SJSA1 (cell line): ENCODE data around the gene NR1H2. TPM values are rescaled to one million over a fixed set of nuclear protein-coding genes. Genes with fewer than 3 reads are reported as not detected.

Source experiments
- DNase-seq, 2 experiments: peaks; one replicate each; pipeline ENCODE4 v3.0.0-alpha.2; 2015 to 2020; ENCODE audit warnings: low spot score in 2 of 2, low read depth in 1 of 2
- H3K27ac ChIP-seq: fragments of 250-450 bp; sonication (Bioruptor Pico); 2 replicates; pipeline ENCODE4 v1.5.1; 2020; ENCODE audit warnings: mild to moderate bottlenecking, moderate library complexity
- H3K27me3 ChIP-seq: fragments of 250-450 bp; sonication (Bioruptor Pico); replicated peaks from 2 replicates; pipeline ENCODE4 v1.5.1; 2020; ENCODE audit warnings: mild to moderate bottlenecking, moderate library complexity
- H3K36me3 ChIP-seq: fragments of 250-450 bp; sonication (Bioruptor Pico); 2 replicates; pipeline ENCODE4 v1.5.1; 2020; ENCODE audit warnings: mild to moderate bottlenecking
- H3K4me1 ChIP-seq: fragments of 250-450 bp; sonication (Bioruptor Pico); replicated peaks from 2 replicates; pipeline ENCODE4 v1.6.1; 2021; ENCODE audit warnings: mild to moderate bottlenecking
- H3K4me3 ChIP-seq: fragments of 250-450 bp; sonication (Bioruptor Pico); 2 replicates; pipeline ENCODE4 v1.5.1; 2020; ENCODE audit warnings: mild to moderate bottlenecking
- H3K9me3 ChIP-seq: fragments of 250-450 bp; sonication (Bioruptor Pico); replicated peaks from 2 replicates; pipeline ENCODE4 v1.5.1; 2020; ENCODE audit warnings: mild to moderate bottlenecking
- total RNA-seq: library from RNA; depleted of rRNA; stranded (reverse); fragments of >200 nt; shearing (Covaris generic); gene quantifications from 2 replicates; pipeline ENCODE4 v1.2.3, GENCODE V29; 2014

Gene NR1H2
- total RNA-seq, 1 experiment from 2014 or later = 45.5 TPM

- no peak for DNase-seq
- Histone ChIP-seq H3K36me3 (no peaks in the 10 kb centered on the region), H3K4me1 (no peaks in the 10 kb centered on the region), H3K27ac (no peak overlapping the region), H3K27me3 (peaks cover 32% of the 10 kb centered on the region), H3K4me3 (no peak overlapping the region), H3K9me3 (no peaks in the 10 kb centered on the region)
These were observed 44.6 kb downstream of the NR1H2 start for GRCh38 chr19:50420808-50421207.

GRCh38 chr19:50422397-50423278, 46.4 kb downstream of the NR1H2 start:
- Histone ChIP-seq H3K27me3 (peaks cover 36% of the 10 kb centered on the region), H3K27ac (no peak overlapping the region), H3K4me3 (no peak overlapping the region), H3K4me1 (no peaks in the 10 kb centered on the region), H3K36me3 (no peaks in the 10 kb centered on the region), H3K9me3 (no peaks in the 10 kb centered on the region)
- DNase-seq = no peak

- Histone ChIP-seq H3K4me3 (no peak overlapping the region), H3K27ac (no peak overlapping the region), H3K36me3 (no peaks in the 10 kb centered on the region), H3K4me1 (no peaks in the 10 kb centered on the region), H3K9me3 (no peaks in the 10 kb centered on the region), H3K27me3 (peaks cover 35% of the 10 kb centered on the region)
- DNase-seq = no peak
These were observed 47.2 kb downstream of the NR1H2 start for GRCh38 chr19:50423279-50424113.

- Histone ChIP-seq H3K4me1 (no peaks in the 10 kb centered on the region), H3K9me3 (no peaks in the 10 kb centered on the region), H3K36me3 (no peaks in the 10 kb centered on the region), H3K27ac (no peak overlapping the region), H3K4me3 (no peak overlapping the region), H3K27me3 (peaks cover 31% of the 10 kb centered on the region)
- DNase-seq = no peak
These were observed 49.3 kb downstream of the NR1H2 start for GRCh38 chr19:50425581-50425980.

GRCh38 chr19:50427318-50427925, 51.2 kb downstream of the NR1H2 start:
- Histone ChIP-seq H3K36me3 (no peaks in the 10 kb centered on the region), H3K9me3 (no peaks in the 10 kb centered on the region), H3K4me1 (peaks cover 4% of the 10 kb centered on the region; the same call in 1 of the 2 replicates), H3K27ac (no peak overlapping the region), H3K4me3 (no peak overlapping the region), H3K27me3 (peaks cover 37% of the 10 kb centered on the region)
- DNase-seq = no peak

- Histone ChIP-seq H3K27me3 (peaks cover 42% of the 10 kb centered on the region), H3K27ac (no peak overlapping the region), H3K4me1 (peaks cover 4% of the 10 kb centered on the region; the same call in 1 of the 2 replicates), H3K4me3 (no peak overlapping the region), H3K36me3 (no peaks in the 10 kb centered on the region), H3K9me3 (no peaks in the 10 kb centered on the region)
- DNase-seq = no peak
These were observed 51.8 kb downstream of the NR1H2 start for GRCh38 chr19:50427997-50428425.

- Histone ChIP-seq H3K9me3 (no peaks in the 10 kb centered on the region), H3K4me3 (no peak overlapping the region), H3K27me3 (peaks cover 50% of the 10 kb centered on the region), H3K27ac (no peak overlapping the region), H3K36me3 (no peaks in the 10 kb centered on the region), H3K4me1 (peaks cover 4% of the 10 kb centered on the region; the same call in 1 of the 2 replicates)
- DNase-seq = no peak
These were observed 52.7 kb downstream of the NR1H2 start for GRCh38 chr19:50428772-50429463.

- Histone ChIP-seq H3K27ac (no peak overlapping the region), H3K27me3 (peaks cover 65% of the 10 kb centered on the region), H3K4me1 (peaks cover 4% of the 10 kb centered on the region; the same call in 1 of the 2 replicates), H3K4me3 (no peak overlapping the region), H3K9me3 (no peaks in the 10 kb centered on the region), H3K36me3 (no peaks in the 10 kb centered on the region)
- no peak for DNase-seq
These were observed 54.7 kb downstream of the NR1H2 start for GRCh38 chr19:50430888-50431342.

GRCh38 chr19:50431343-50432220, 55.3 kb downstream of the NR1H2 start:
- peak overlapping the region; percentile 22 for H3K4me3 ChIP-seq
- no peaks in the 10 kb centered on the region for H3K36me3 ChIP-seq
- peaks cover 4% of the 10 kb centered on the region; the same call in 1 of the 2 replicates for H3K4me1 ChIP-seq
- H3K27me3 ChIP-seq = peaks cover 68% of the 10 kb centered on the region
- H3K27ac ChIP-seq = no peak overlapping the region
- peak; percentile 72 to 80 for DNase-seq
- H3K9me3 ChIP-seq = no peaks in the 10 kb centered on the region

- DNase-seq = no peak
- peak within 1 kb of the TSS; percentile 22 for H3K4me3 ChIP-seq
- peaks cover 69% of the 10 kb centered on the region for H3K27me3 ChIP-seq
- peaks cover 4% of the 10 kb centered on the region; the same call in 1 of the 2 replicates for H3K4me1 ChIP-seq
- no peaks in the 10 kb centered on the region for H3K9me3 ChIP-seq
- H3K36me3 ChIP-seq = no peaks in the 10 kb centered on the region
- no peak within 1 kb of the TSS for H3K27ac ChIP-seq
These were observed 56.2 kb downstream of the NR1H2 start, which contains the start of gene MYBPC2 for GRCh38 chr19:50432221-50433028. Gene MYBPC2, plus strand, starts transcription at chr19:50432892. Its CDS starts 62 bp downstream, at chr19:50432954.
